NCI-H187 treated with DMSO at 0.1 percent for 48 hours (cell line): ENCODE measurements around the gene CTDSPL.

Experiments
- DNase-seq: peaks from one replicate; lab custom pipeline; 2025; lab: John Stamatoyannopoulos, UW

Gene CTDSPL

DNA sequence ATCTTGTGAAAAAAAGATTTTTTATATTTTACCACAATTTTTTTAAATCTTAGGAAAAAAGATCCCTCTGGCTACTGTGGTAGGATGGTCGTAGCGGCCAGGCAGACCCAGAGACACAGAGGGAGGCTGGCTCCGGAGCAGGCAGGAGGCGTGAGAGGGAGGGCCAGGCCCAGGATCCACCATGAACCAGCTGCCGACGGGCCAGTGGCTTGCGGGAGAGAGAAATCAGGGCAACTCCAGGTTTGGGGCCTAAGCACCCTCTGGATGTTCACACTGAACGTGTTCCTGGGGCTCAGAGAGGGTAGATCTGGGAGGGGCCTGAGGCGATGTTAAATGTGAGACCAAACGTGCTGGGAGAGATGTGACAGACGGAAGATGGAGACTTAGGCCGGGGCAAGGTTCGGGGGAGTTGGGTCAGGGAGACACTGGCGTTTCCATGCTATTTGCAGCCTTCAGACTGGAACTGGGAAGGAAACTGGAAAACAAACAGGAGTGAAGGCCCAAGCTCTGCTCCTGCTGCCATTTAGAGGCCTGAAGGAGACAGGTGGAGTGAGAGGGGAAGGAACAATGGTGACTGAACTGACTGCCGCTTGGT is 127.3 kb downstream of the CTDSPL start:
- DNase-seq: no peak

DNA sequence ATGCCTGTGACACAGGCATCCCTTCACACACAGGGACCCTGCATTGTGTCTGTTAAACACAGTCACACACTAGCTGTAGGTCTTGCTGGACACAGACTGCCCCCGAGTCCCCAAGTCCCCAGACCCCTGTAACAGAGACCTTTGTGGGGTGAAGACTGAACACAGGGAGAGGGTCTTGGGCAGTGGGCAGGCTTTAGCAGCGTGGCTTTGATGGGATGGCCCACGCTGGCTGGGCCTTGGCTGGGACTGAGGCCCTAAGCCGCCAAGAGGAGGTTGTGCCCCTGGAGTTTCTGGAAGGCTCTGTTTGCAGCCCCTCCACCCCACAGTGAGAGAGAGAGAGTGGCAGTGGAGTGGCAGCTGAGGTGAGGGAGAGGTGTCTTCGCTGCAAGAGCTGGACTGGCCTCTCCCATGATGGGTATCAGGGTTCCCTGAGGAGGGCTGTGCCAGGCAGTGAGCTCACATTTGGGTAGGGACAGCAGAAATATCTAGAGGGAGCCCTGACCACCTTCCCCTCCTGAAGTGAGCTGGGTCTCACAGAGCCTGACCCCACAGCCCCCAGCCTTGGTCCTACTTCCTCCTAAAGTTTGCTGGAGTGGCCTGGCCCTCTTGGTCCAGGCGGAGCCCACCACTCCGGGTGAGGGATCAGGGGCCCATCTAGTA is 128.3 kb downstream of the CTDSPL start:
- no peak for DNase-seq

DNA sequence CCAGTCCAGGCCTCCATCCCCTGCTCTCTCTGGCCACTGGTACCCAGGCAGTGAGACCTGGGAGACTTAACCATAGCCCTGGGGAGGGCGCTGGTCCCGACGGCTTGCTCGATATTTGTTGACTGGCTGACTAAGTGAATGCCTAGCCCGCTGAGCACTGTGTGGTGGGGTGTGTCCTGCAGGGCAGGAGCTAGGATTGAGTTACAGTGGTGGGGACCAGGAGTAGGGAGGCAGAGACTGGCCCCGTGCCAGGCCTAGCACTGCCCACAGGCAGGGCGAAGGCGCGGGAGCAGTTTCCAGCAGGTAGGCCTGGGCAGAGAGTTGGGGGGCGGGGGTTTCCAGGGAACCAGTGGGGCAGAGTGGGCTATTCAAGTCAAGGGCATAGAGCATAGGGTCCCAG is 128.8 kb downstream of the CTDSPL start, which contains the start of gene VILL:
TSS of gene VILL (plus strand) at position 260 of the 400 bp plus-strand sequence. CDS start 2,887 bp downstream, outside the sequence.
- DNase-seq: no peak

DNA sequence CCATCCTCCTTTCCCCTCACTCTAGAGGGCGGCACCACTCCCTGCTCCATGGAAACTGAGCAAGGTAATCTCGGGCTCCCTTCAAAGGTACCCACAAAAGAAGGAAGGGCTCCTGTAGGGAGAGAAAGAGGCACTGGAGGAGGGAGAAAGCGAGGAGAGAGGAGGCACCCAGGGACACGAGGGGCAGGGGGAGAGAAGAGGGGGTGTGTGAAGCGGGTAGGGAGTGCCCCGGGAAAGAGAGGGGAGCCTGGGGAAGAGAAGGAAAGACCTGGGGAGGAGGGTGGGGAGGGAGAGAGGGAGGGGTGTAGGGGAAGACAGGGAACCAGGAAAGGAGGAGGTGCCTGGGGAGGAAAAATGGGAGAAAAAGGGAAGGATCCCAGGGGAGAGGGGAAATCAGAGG is 129.4 kb downstream of the CTDSPL start:
- no peak for DNase-seq

DNA sequence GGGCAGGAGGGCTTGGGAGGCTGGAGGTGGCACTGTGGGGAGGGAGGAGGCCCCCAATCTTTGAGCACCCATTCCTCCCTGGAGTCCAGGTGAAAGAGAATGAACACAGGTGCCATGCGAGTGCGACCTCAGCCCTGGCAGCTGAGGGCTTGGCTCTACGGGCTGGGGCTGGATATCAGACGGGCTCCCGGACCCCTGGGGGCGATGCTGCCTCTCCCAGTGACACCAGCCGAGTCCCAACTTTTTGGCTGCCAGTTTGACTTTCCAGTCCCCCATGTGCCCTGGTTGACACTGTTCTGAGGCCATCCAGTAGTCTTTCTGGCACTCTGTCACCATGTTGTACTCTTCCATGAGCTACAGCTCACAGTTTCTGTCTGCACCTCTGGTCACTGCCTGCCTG is 130.1 kb downstream of the CTDSPL start:
- DNase-seq: no peak

DNA sequence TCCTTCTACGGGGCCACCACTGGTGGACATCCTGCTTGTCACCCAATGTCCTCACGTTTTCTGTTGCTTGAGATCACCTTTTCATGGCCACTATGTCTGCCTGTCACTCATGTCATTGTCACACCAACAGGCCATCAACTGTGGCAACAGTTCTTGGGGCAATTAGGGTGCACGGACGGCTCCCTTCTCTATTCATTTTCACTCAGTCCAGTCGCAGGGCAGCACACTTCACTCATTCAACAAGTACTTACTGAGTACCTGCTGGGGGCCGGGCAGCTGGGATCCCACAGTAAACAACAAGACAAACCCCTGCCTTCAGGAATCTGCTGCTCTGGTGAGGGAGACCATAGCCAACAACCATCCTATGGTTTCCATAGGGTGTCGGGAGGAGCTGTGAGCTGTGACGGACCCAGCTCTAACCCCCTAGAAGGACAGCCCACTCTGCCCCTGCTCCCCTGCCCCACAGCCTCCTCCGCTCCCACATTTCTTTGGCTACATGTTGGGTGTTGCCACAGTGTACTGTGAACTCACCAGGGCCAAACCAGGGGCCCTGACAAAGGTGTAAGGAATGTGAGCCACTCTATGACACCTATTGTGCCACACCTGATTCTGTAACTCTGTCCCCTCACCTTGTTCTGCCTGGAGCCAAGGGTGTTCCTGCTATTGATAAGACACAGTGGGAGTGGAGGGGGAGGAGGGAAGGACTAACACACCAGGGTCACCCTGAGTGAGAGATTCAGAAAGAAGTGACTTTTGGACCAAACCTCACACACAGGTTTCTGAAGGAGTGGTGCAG is 130.8 kb downstream of the CTDSPL start:
- no peak for DNase-seq

DNA sequence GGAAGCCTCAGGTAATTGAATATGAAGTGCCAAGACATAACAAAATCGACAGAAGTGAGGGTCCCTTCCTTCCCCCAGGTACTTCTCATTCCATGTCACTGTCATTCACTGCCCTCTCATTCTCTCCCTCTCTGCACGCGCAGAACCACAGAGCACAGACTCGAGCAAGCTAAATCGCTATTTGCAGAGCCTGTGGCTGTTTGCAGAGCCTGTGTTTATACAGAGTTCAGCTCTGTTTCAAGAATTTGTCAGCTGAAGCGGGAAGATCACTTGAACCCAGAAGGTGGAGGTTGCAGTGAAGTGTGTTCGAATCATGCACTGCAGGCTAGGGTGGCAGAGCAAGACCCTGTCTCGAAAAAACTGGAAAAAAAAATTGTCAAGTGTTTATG is 131.4 kb downstream of the CTDSPL start:
- no peak for DNase-seq

DNA sequence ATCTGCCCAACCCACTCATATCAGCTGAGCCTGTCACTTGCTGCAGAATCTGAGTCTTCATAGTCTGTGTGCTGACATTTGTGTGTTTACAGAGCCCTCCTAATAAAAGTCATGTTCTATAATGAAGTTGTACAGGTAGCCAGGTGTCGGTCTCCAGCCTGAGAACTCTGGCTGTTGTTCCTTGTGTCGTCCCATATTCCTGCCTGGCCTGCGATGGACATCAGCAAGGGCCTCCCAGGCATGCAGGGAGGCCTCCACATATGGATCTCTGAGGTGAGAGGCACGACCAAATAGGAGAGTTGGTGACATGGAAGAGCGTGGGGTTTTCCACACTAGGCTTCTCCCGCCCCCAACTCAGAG is 131.8 kb downstream of the CTDSPL start:
- DNase-seq: no peak

DNA sequence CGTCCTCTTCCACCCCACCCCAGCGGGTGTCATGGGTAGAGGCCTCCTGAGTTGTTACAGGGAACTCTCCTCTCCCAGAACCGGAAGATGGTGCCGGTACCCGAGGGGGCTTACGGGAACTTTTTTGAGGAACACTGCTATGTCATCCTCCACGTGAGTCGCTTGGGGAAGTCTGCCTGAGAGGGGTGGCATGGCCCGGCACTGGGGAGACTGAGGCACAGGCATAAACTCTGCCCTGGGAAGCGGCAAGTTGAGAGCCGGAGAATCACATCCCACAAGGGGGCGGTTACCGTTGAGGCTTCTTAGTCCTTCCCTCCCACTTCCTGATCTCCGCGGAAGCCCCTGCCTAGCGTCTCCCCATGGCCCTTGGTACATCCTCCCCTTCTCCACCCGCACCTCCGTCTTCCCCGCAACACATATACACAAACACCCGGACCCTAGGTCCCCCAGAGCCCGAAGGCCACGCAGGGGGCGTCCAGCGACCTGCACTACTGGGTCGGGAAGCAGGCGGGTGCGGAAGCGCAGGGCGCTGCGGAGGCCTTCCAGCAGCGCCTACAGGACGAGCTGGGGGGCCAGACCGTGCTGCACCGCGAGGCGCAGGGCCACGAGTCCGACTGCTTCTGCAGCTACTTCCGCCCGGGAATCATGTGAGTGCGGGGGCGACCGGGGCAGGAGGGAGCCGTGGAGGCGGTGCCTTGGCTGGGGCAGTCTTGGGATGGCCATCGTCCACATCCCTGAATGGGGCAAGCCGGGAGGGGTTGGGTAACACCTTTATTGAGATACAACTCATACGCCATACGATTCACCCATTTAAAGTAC is 132.3 kb downstream of the CTDSPL start:
- DNase-seq: no peak

DNA sequence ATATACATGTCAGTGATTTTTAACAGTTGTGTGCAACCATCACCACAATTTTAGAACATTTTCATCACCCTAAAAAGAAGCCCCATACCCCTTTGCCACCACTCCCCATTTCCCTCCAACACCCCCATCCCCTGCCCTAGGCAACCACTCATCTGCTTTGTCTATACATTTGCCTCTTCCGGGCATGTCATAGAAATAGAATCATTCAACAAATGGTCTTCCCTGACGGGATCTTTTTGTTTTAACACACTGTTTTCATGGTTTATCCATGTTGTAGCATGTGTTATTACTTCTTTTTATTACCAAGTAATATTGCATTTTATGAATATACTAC is 132.9 kb downstream of the CTDSPL start:
- no peak for DNase-seq

DNA sequence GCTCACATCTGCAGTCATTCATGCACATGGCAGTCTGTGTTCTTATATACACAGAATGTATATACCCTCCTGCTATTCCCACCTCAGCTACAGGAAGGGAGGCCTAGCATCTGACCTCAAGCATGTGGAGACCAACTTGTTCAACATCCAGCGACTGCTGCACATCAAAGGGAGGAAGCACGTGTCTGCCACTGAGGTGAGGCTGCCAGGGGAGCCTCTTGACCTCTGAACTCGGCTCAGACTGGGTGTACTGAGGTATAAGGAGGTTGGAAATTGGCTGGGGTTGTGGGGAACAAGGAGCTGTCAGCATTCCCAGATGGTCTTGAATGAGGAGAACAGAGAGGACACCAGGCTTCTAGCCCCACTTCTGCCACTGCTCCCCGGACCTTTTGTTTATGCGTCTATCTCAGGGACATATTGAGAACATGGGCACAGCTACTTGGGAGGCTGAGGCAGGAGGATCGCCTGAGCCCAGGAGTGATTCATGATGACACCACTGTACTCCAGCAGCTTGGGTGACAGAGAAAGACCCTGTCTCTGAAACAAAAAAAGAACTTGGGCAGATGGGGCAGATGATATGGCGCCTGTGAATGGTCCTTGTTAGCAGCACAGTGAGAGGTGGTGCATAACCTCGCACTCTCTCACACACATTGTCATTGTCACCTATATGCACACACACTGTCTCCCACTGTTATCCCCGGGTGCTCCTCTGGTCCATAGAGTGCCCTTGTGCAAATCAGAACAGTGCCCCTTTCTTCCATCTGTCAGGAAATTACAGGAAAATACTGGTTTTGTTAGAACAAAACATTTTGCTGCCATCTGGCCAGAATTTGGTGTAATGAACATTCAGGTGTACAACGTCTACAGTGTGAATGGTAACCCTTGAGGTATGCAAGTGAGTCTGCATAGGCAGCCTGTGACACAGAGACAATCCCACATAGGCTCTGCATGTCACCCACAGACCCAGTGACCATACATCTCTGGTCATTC is 134.3 kb downstream of the CTDSPL start:
- no peak for DNase-seq

DNA sequence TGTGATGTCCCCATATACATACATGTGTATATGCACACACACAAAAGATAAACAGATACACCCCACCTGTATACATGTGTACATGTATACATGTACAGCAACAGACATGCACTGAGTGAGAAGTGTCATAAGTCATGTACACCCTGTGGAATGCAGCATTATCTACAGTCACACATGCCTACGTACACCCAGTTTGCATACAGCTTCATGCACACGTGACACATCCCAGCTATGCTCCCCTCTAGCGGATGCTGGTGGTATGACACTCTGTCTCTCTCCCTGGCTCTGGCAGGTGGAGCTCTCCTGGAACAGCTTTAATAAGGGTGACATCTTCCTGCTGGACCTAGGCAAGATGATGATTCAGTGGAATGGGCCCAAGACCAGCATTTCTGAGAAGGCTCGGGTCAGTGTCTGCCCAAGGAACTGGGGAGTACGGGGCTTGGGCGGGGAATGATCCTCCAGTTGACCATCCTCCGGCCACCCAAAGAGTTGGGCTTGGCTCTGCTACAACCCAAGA is 135.2 kb downstream of the CTDSPL start:
- DNase-seq: no peak

DNA sequence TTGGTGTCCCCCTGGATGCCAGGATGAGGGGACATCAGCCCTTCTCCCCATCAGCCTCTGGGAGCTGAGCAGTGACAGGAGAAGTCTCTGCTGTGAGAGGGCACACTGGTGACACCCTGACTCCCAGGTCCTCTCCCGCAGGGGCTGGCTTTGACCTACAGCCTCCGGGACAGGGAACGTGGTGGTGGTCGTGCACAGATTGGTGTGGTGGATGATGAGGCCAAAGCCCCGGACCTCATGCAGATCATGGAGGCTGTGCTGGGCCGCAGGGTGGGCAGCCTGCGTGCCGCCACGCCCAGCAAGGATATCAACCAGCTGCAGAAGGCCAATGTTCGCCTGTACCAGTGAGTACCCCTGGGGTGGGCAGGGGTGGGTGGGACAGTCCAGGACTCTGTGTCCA is 135.7 kb downstream of the CTDSPL start:
- no peak for DNase-seq

DNA sequence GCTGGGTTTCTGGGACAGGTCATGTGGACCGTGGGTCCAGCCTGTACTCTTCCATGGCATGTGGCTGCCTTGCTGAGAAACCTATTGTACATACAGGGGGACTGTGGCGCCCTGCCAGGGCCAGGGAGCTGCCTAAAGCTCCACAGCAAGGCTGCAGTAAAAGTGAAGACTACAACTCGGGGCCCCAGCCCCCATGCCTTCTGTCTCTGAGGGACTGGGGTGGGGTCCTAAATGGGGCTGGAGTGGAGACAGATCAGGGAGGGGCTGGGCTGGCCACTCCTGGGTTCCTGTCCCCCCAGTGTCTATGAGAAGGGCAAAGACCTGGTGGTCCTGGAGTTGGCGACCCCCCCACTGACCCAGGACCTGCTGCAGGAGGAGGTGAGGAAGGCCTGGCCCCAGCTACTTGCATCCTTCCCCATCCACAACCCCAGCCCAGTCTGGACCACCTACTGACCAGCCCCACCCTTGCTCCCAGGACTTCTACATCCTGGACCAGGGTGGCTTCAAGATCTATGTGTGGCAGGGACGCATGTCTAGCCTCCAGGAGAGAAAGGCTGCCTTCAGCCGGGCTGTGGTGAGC is 136.2 kb downstream of the CTDSPL start:
- no peak for DNase-seq

DNA sequence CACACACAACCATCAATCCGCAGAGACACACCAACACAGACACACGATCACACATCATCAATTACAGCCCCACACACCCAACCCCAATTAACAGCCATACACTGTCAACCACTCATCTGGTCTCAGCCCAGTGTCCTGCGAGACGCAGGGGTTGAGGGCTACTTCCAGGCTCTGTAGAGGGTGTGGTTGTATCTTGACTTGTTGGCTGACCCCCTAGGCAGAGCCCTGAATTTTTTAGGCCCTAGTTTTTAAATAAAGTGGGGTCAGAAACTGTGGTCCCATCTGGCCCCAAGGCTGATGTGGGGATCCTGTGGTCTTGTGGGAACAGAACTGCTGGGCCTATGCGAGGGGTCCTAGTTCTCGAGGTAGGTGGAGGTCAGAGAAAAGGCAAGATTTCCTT is 138.2 kb downstream of the CTDSPL start:
- no peak for DNase-seq

DNA sequence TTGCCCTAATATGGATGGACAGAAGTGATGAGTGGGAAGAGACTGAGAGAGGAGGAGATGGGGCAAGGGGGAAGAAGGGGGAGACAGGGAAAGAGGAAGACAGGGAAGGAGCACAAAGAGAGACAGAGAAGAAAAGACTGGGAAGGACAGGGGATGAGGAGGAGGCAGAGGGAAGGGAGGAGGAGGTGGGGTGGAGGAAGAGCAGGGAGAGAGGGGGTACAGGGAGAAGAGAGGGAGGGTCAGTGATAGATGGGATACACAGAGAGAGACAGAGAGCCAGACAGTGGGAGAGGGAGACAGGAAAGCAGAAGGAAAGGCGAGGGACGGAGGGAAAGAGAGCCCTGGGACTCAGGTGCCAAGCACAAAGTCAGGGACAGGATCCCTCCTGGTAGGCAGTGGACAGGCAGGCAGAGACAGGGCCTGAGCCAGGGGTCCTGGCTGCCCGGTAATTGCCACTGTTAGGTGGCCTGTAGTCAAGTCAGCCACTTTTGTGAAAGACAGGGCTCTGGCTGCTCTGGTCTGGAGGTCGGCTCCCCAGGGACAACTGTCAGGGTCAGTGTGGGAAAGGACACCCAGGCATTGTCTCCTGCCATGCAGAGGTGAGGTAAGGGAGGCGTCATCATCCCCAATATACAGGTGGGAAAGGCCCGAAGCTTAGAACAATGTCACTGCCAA is 138.7 kb downstream of the CTDSPL start:
- no peak for DNase-seq

DNA sequence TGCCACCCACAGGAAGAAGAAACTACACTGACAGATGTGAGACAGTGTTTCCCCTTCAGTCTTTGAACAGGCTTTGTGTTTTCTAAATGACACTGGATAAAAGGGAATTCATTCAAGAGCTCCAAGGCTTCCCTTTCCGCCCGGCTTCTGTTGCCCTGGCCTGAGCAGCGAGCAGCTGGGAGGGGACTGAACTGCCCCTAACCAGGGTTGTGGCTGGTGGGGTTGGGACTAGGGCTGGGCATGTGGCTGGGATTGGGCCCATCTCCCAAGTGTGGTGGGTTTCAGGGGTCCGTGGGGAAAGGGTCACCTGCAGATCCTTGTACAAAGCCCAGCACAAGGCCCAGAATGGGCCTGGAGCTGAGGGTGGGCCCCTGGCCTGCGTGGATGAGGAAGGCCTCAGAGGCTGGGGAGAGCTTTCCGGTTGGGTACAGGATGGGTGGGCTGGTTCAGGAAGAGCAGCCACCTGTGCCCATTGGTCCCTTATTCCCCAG is 139.3 kb downstream of the CTDSPL start:
- no peak for DNase-seq

DNA sequence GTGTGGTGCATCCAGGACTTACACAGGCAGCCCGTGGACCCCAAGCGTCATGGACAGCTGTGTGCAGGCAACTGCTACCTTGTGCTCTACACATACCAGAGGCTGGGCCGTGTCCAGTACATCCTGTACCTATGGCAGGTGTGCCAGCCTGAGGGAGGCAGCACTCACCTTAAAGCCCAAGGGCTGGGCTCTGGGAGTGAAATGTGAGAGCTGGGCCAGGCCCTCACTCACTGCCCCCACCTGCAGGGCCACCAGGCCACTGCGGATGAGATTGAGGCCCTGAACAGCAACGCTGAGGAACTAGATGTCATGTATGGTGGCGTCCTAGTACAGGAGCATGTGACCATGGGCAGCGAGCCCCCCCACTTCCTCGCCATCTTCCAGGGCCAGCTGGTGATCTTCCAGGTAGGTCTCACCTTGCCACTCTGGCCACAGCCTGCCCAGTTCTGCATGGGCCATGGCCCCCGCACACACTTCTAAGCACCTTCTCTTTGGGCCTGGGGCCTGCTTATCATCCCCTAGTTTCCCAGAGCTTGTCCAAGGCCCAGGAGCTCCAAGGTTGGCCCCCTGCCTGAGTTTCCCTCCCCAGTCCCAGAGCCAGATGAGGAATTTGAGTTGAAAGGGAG is 139.9 kb downstream of the CTDSPL start:
- DNase-seq: no peak

DNA sequence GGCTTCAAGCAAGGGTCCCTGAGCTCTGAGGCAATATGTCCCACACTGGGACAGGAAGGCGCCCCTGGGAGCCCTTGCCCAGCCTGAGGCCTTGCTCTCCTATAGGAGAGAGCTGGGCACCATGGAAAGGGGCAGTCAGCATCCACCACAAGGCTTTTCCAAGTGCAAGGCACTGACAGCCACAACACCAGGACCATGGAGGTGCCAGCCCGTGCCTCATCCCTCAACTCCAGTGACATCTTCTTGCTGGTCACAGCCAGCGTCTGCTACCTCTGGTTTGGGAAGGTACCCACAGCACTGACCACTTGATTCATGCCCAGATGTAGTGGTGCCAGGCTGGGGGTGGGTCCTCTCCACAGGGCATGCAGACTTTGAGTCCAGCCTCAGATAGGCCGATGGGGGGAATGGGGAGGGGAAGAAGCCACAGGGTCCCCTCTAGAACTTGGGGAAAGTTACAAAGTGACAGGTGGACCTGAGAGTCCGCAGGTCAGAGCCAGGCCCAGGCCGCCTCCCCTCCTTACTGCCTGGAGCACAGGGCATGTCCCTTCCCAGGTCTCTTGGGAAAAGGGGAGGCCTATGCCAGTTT is 140.7 kb downstream of the CTDSPL start:
- DNase-seq: no peak
